ENCODE data around the gene MAPK11.

MAPK11 gene

DNA sequence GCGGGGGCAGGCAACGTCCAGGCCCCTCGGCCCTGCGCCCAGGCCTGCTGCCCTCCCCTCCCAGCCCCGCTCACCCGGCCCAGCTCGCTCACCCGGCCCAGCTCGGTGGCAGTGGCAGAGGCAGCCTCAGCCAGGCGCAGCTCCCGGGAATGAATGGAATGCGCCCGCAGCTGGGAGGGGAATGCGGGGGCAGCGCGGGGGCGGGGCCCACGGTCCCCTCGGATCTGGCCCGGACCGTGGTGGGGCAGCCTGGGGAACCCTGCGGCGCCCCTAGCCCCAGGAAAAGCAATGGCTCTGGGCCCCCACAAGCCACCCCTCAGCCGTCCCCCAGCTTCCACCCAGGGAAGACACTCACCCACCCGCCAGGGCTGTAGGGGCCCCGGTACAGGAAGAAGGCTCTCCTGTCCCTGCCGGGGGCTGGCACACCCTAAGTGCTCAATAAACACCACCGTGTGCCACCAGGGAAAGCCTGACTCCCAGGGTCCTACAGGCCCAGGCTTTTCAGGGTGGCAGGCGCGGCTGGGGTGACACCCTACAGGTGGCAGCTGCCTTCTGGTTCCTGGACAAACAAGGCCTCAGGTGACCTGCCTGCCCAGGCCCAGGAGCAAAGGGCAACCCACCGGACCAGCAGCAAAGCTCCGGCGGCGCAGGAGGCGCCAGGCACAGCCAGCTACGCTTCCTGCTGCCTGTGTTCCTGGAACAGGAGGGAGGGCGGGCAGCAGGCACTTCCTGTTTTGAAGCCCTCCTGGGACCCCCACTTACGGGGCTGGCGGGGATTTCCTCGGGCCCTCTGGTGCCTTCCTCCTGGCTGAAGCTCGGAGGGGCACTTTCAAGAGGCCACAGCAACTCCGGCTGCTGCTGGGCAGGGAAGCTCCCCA, 23.5 kb upstream of the MAPK11 start:
- peaks cover 33% of the 10 kb centered on the region for H3K4me1 ChIP-seq (ENCODE audit: control insufficient read depth, insufficient read depth, low read length)
- 26 to 27% methylated on average over 42 of the region's 42 CpGs for WGBS, 2 experiments
- H3K27ac ChIP-seq (ENCODE audit: insufficient read depth, low read depth, low read length, poor library complexity, severe bottlenecking): peak overlapping the region; percentile 78

GRCh38 chr22:50292643-50293440, 22.7 kb upstream of the MAPK11 start:
- Histone ChIP-seq H3K36me3 (ENCODE audit: control insufficient read depth, insufficient read depth, low read length) (peaks cover 18% of the 10 kb centered on the region), H3K4me3 (ENCODE audit: insufficient read depth, low read depth, low read length) (peak overlapping the region; percentile 24)
- WGBS, 2 experiments: 63% methylated on average over 29 of the region's 29 CpGs

More for the DNA sequence above, 23.5 kb upstream of the MAPK11 start:
- H3K27me3 ChIP-seq (ENCODE audit: control insufficient read depth, insufficient read depth, low read length, poor library complexity, severe bottlenecking): no peaks in the 10 kb centered on the region
- no peaks in the 10 kb centered on the region for H3K9me3 ChIP-seq (ENCODE audit: control insufficient read depth, low read length)
- H3K36me3 ChIP-seq (ENCODE audit: control insufficient read depth, insufficient read depth, low read length): peaks cover 11% of the 10 kb centered on the region
- H3K4me3 ChIP-seq (ENCODE audit: insufficient read depth, low read depth, low read length): peak overlapping the region; percentile 24

GRCh38 chr22:50289942-50290630, 19.9 kb upstream of the MAPK11 start:
- no peak overlapping the region for H3K4me3 ChIP-seq (ENCODE audit: insufficient read depth, low read depth, low read length)
- no peaks in the 10 kb centered on the region for H3K9me3 ChIP-seq (ENCODE audit: control insufficient read depth, low read length)
- peaks cover 26% of the 10 kb centered on the region for H3K4me1 ChIP-seq (ENCODE audit: control insufficient read depth, insufficient read depth, low read length)
- 96% methylated on average over 37 of the region's 37 CpGs for WGBS, 2 experiments
- H3K36me3 ChIP-seq (ENCODE audit: control insufficient read depth, insufficient read depth, low read length): peaks cover 31% of the 10 kb centered on the region
- H3K27me3 ChIP-seq (ENCODE audit: control insufficient read depth, insufficient read depth, low read length, poor library complexity, severe bottlenecking): no peaks in the 10 kb centered on the region
- H3K27ac ChIP-seq (ENCODE audit: insufficient read depth, low read depth, low read length, poor library complexity, severe bottlenecking): no peak overlapping the region

More at GRCh38 chr22:50292643-50293440, 22.7 kb upstream of the MAPK11 start:
- Histone ChIP-seq H3K27me3 (ENCODE audit: control insufficient read depth, insufficient read depth, low read length, poor library complexity, severe bottlenecking) (no peaks in the 10 kb centered on the region), H3K27ac (ENCODE audit: insufficient read depth, low read depth, low read length, poor library complexity, severe bottlenecking) (peak overlapping the region; percentile 78), H3K4me1 (ENCODE audit: control insufficient read depth, insufficient read depth, low read length) (peaks cover 33% of the 10 kb centered on the region), H3K9me3 (ENCODE audit: control insufficient read depth, low read length) (no peaks in the 10 kb centered on the region)

DNA sequence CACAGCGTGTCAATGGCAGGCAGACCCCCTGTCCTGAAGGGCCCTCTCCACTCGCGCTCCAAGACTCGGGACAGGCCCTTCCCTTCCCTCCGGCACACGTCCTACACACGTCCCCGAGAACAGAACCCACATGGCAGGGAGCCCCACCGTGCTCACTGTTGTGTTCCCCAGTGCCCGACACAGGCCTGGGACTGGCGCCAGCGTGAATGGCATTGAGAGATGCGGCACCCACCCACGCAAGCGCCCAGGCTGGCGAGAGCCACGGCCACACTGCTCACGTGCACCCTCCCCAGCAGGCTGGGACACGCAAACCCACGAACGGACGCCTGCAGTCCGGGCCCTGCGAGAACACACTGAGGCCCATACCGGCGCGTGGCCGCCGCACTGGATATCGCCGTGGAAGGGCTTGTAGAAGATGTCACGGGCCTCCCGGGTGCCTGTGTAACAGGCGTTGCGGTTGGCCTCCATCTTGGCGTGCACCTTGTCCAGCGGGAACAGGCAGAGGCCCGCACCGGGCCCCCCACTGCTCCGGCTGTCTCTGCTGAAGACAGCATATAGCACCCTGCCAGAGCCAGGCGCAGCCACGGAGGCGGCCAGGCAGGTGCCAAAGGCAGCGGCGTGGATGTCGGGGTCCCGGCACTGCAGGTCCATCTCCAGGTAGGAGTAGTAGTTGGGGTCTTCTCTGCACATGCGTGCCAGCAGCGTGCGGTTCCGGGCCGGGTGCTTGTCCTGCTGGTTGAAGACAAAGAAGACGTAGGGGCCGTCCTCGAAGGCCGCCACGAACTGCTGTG, 19.2 kb upstream of the MAPK11 start:
- no peak overlapping the region for H3K4me3 ChIP-seq (ENCODE audit: insufficient read depth, low read depth, low read length)
- no peaks in the 10 kb centered on the region for H3K27me3 ChIP-seq (ENCODE audit: control insufficient read depth, insufficient read depth, low read length, poor library complexity, severe bottlenecking)
- no peaks in the 10 kb centered on the region for H3K9me3 ChIP-seq (ENCODE audit: control insufficient read depth, low read length)
- WGBS, 2 experiments: 96 to 97% methylated on average over 57 of the region's 57 CpGs
- H3K4me1 ChIP-seq (ENCODE audit: control insufficient read depth, insufficient read depth, low read length): peaks cover 20% of the 10 kb centered on the region
- H3K36me3 ChIP-seq (ENCODE audit: control insufficient read depth, insufficient read depth, low read length): peaks cover 37% of the 10 kb centered on the region
- no peak overlapping the region for H3K27ac ChIP-seq (ENCODE audit: insufficient read depth, low read depth, low read length, poor library complexity, severe bottlenecking)

GRCh38 chr22:50287731-50288130, 17.6 kb upstream of the MAPK11 start:
- Histone ChIP-seq H3K4me3 (ENCODE audit: insufficient read depth, low read depth, low read length) (no peak overlapping the region), H3K27me3 (ENCODE audit: control insufficient read depth, insufficient read depth, low read length, poor library complexity, severe bottlenecking) (no peaks in the 10 kb centered on the region), H3K9me3 (ENCODE audit: control insufficient read depth, low read length) (no peaks in the 10 kb centered on the region), H3K27ac (ENCODE audit: insufficient read depth, low read depth, low read length, poor library complexity, severe bottlenecking) (no peak overlapping the region), H3K4me1 (ENCODE audit: control insufficient read depth, insufficient read depth, low read length) (peaks cover 5% of the 10 kb centered on the region), H3K36me3 (ENCODE audit: control insufficient read depth, insufficient read depth, low read length) (peaks cover 45% of the 10 kb centered on the region)
- WGBS, 2 experiments: 96 to 97% methylated on average over 31 of the region's 31 CpGs

GRCh38 chr22:50286701-50287318, 16.6 kb upstream of the MAPK11 start:
- H3K36me3 ChIP-seq (ENCODE audit: control insufficient read depth, insufficient read depth, low read length): peaks cover 52% of the 10 kb centered on the region
- H3K27me3 ChIP-seq (ENCODE audit: control insufficient read depth, insufficient read depth, low read length, poor library complexity, severe bottlenecking): no peaks in the 10 kb centered on the region
- H3K27ac ChIP-seq (ENCODE audit: insufficient read depth, low read depth, low read length, poor library complexity, severe bottlenecking): no peak overlapping the region
- H3K4me1 ChIP-seq (ENCODE audit: control insufficient read depth, insufficient read depth, low read length): no peaks in the 10 kb centered on the region
- WGBS, 2 experiments: 96% methylated on average over 40 of the region's 40 CpGs
- H3K4me3 ChIP-seq (ENCODE audit: insufficient read depth, low read depth, low read length): no peak overlapping the region
- no peaks in the 10 kb centered on the region for H3K9me3 ChIP-seq (ENCODE audit: control insufficient read depth, low read length)

GRCh38 chr22:50286275-50286674, 16.1 kb upstream of the MAPK11 start:
- Histone ChIP-seq H3K27ac (ENCODE audit: insufficient read depth, low read depth, low read length, poor library complexity, severe bottlenecking) (no peak overlapping the region), H3K9me3 (ENCODE audit: control insufficient read depth, low read length) (no peaks in the 10 kb centered on the region), H3K4me3 (ENCODE audit: insufficient read depth, low read depth, low read length) (no peak overlapping the region), H3K27me3 (ENCODE audit: control insufficient read depth, insufficient read depth, low read length, poor library complexity, severe bottlenecking) (no peaks in the 10 kb centered on the region), H3K4me1 (ENCODE audit: control insufficient read depth, insufficient read depth, low read length) (no peaks in the 10 kb centered on the region), H3K36me3 (ENCODE audit: control insufficient read depth, insufficient read depth, low read length) (peaks cover 58% of the 10 kb centered on the region)
- 95 to 97% methylated on average over 21 of the region's 21 CpGs for WGBS, 2 experiments

GRCh38 chr22:50285568-50286229, 15.5 kb upstream of the MAPK11 start:
- H3K27me3 ChIP-seq (ENCODE audit: control insufficient read depth, insufficient read depth, low read length, poor library complexity, severe bottlenecking): no peaks in the 10 kb centered on the region
- 96 to 97% methylated on average over 29 to 33 of the region's 34 CpGs for WGBS, 2 experiments
- H3K27ac ChIP-seq (ENCODE audit: insufficient read depth, low read depth, low read length, poor library complexity, severe bottlenecking): no peak overlapping the region
- H3K36me3 ChIP-seq (ENCODE audit: control insufficient read depth, insufficient read depth, low read length): peaks cover 62% of the 10 kb centered on the region
- H3K4me1 ChIP-seq (ENCODE audit: control insufficient read depth, insufficient read depth, low read length): no peaks in the 10 kb centered on the region
- no peaks in the 10 kb centered on the region for H3K9me3 ChIP-seq (ENCODE audit: control insufficient read depth, low read length)
- H3K4me3 ChIP-seq (ENCODE audit: insufficient read depth, low read depth, low read length): no peak overlapping the region

GRCh38 chr22:50284479-50284878, 14.3 kb upstream of the MAPK11 start:
- Histone ChIP-seq H3K4me1 (ENCODE audit: control insufficient read depth, insufficient read depth, low read length) (no peaks in the 10 kb centered on the region), H3K27ac (ENCODE audit: insufficient read depth, low read depth, low read length, poor library complexity, severe bottlenecking) (no peak overlapping the region), H3K9me3 (ENCODE audit: control insufficient read depth, low read length) (no peaks in the 10 kb centered on the region), H3K36me3 (ENCODE audit: control insufficient read depth, insufficient read depth, low read length) (peaks cover 58% of the 10 kb centered on the region), H3K27me3 (ENCODE audit: control insufficient read depth, insufficient read depth, low read length, poor library complexity, severe bottlenecking) (no peaks in the 10 kb centered on the region), H3K4me3 (ENCODE audit: insufficient read depth, low read depth, low read length) (no peak overlapping the region)
- WGBS, 2 experiments: 92 to 95% methylated on average over 13 of the region's 13 CpGs
